Activated CD4-positive, alpha-beta T cell treated with anti-CD3 and anti-CD28 coated beads for 4 hours (primary cell): ENCODE data around the gene B3GNT7.
"Not testable (repeated sequence)": the region's sequence is repeated elsewhere in the genome, so short reads cannot be mapped to it uniquely, and the experiment has no call there.

ENCODE experiments used
- DNase-seq, 2 donors: peaks; one replicate each; pipeline ENCODE4 v3.0.0-alpha.2; 2020

B3GNT7 gene

GRCh38 chr2:231387904-231388724 is 7.4 kb upstream of the B3GNT7 start:
- no peak for DNase-seq

- no peak for DNase-seq
Observed at GRCh38 chr2:231388725-231389346, 6.7 kb upstream of the B3GNT7 start.

- no peak for DNase-seq
Observed at GRCh38 chr2:231390667-231391066, 4.8 kb upstream of the B3GNT7 start.

GRCh38 chr2:231391981-231392380 is 3.5 kb upstream of the B3GNT7 start:
- no peak for DNase-seq

GRCh38 chr2:231392431-231393148 is 2.9 kb upstream of the B3GNT7 start:
- DNase-seq = no peak

- DNase-seq = no peak
Observed at GRCh38 chr2:231393149-231394131, 2.1 kb upstream of the B3GNT7 start.

- no peak for DNase-seq
Observed at GRCh38 chr2:231394211-231395141, 1.0 kb upstream of the B3GNT7 start.

GRCh38 chr2:231396058-231396821 is 730 bp downstream of the B3GNT7 start:
- no peak for DNase-seq

GRCh38 chr2:231397011-231397927 is 1.8 kb downstream of the B3GNT7 start:
- no peak for DNase-seq

GRCh38 chr2:231397928-231398294 is 2.4 kb downstream of the B3GNT7 start:
- no peak for DNase-seq

GRCh38 chr2:231398585-231398984 is 3.1 kb downstream of the B3GNT7 start:
- no peak for DNase-seq

- no peak for DNase-seq
Observed at GRCh38 chr2:231399046-231399852, 3.7 kb downstream of the B3GNT7 start.

- no peak for DNase-seq
Observed at GRCh38 chr2:231399853-231400680, 4.6 kb downstream of the B3GNT7 start.

- not testable (repeated sequence) for DNase-seq
Observed at GRCh38 chr2:231400681-231401080, 5.2 kb downstream of the B3GNT7 start.

- DNase-seq = not testable (repeated sequence)
Observed at GRCh38 chr2:231401101-231401500, 5.6 kb downstream of the B3GNT7 start.

GRCh38 chr2:231403421-231404182 is 8.1 kb downstream of the B3GNT7 start:
- not testable (repeated sequence) for DNase-seq

GRCh38 chr2:231404183-231404578 is 8.7 kb downstream of the B3GNT7 start:
- not testable (repeated sequence) for DNase-seq
